K562 (cell line): Measurements from ENCODE around the gene CARD9.
"Not testable (repeated sequence)": the region's sequence is repeated elsewhere in the genome, so short reads cannot be mapped to it uniquely, and the experiment has no call there.

Experiments
- ARID2 ChIP-seq: fragments of 450-650 bp; IDR thresholded peaks from 2 replicates; pipeline ENCODE4 v1.6.1; 2017; ENCODE audit warnings: antibody characterized with exemption, mild to moderate bottlenecking
- ARID4B ChIP-seq: sonication (generic); formaldehyde crosslinking; IDR thresholded peaks from 2 replicates; pipeline ENCODE4 v1.8.0; 2022; ENCODE audit warnings: mild to moderate bottlenecking, missing genetic modification reagents
- EGR1 ChIP-seq: fragments of 450-650 bp; conservative IDR thresholded peaks from 2 replicates; pipeline ENCODE4 v1.6.1; 2017; ENCODE audit warnings: mild to moderate bottlenecking
- EP300 ChIP-seq: IDR thresholded peaks from 2 replicates; pipeline ENCODE4 v1.6.1; 2012; ENCODE audit warnings: low read length, improper control_type of control experiment
- EZH2 ChIP-seq: IDR thresholded peaks from 2 replicates; pipeline ENCODE4 v1.6.1; 2012; ENCODE audit warnings: low read depth, mild to moderate bottlenecking, inconsistent platforms, low read length, borderline replicate concordance
- HCFC1 ChIP-seq: IDR thresholded peaks from 2 replicates; pipeline ENCODE4 v1.6.1; 2012; ENCODE audit warnings: low read depth, low read length, improper control_type of control experiment
- JUN ChIP-seq, 2 experiments: sonication (generic) in 1 of 2; formaldehyde crosslinking in 1 of 2; IDR thresholded peaks; 2 replicates each; pipeline versions ENCODE4 v1.6.1 to v1.8.0; 2012 to 2022; ENCODE audit warnings: borderline replicate concordance in 2 of 2, mild to moderate bottlenecking in 2 of 2, improper control_type of control experiment in 1 of 2, low read depth in 1 of 2, low read length in 1 of 2, missing genetic modification reagents in 1 of 2
- MYC ChIP-seq, 2 experiments: fragments of 250-450 bp in 1 of 2; sonication (Bioruptor Pico) in 1 of 2; IDR thresholded peaks; 2 replicates each; pipeline versions ENCODE4 v1.5.1 to v1.6.1; 2012 to 2021; ENCODE audit warnings: low read depth in 2 of 2, borderline replicate concordance in 1 of 2, improper control_type of control experiment in 1 of 2, low read length in 1 of 2, mild to moderate bottlenecking in 1 of 2, moderate library complexity in 1 of 2
- RAD51 ChIP-seq: fragments of 450-650 bp; IDR thresholded peaks from 2 replicates; pipeline ENCODE4 v1.7.1; 2016; ENCODE audit warnings: low read depth, mild to moderate bottlenecking, borderline replicate concordance
- TGIF2 ChIP-seq: sonication (generic); formaldehyde crosslinking; IDR thresholded peaks from 2 replicates; pipeline ENCODE4 v1.8.1; 2022; ENCODE audit warnings: mild to moderate bottlenecking, missing genetic modification reagents, moderate library complexity
- ZNF24 ChIP-seq: fragments of 450-650 bp; IDR thresholded peaks from 2 replicates; pipeline ENCODE4 v1.6.1; 2016
- TF ChIP-seq, protein P1 (sequence below), 3 experiments: IDR thresholded peaks in 2 of 3; conservative IDR thresholded peaks in 1 of 3; 2 replicates each; pipeline ENCODE4 v1.5.1; 2011 to 2012; ENCODE audit warnings: low read length in 3 of 3, mild to moderate bottlenecking in 3 of 3, control low read depth in 2 of 3, improper control_type of control experiment in 1 of 3, inconsistent platforms in 1 of 3, low read depth in 1 of 3, mixed read lengths in 1 of 3, moderate library complexity in 1 of 3; ENCODE audit not compliant: insufficient read depth in 2 of 3

GRCh38 chr9:136319955-136320354 is 53.5 kb downstream of the CARD9 start:
- not testable (repeated sequence) for TF ChIP-seq ARID2; JUN (IDR thresholded peaks at IDR 0.05; ENCODE audit: borderline replicate concordance, low read depth, low read length); JUN (CRISPR knock-in tag; IDR thresholded peaks at IDR 0.05; ENCODE audit: borderline replicate concordance); ZNF24; TGIF2 (CRISPR knock-in tag); EZH2; HCFC1; EGR1; RAD51; MYC (IDR thresholded peaks at IDR 0.05; ENCODE audit: low read depth, low read length); MYC (CRISPR knock-in tag; IDR thresholded peaks at IDR 0.05; ENCODE audit: borderline replicate concordance, low read depth); ARID4B (CRISPR knock-in tag); EP300
- TF ChIP-seq, protein P1, sequence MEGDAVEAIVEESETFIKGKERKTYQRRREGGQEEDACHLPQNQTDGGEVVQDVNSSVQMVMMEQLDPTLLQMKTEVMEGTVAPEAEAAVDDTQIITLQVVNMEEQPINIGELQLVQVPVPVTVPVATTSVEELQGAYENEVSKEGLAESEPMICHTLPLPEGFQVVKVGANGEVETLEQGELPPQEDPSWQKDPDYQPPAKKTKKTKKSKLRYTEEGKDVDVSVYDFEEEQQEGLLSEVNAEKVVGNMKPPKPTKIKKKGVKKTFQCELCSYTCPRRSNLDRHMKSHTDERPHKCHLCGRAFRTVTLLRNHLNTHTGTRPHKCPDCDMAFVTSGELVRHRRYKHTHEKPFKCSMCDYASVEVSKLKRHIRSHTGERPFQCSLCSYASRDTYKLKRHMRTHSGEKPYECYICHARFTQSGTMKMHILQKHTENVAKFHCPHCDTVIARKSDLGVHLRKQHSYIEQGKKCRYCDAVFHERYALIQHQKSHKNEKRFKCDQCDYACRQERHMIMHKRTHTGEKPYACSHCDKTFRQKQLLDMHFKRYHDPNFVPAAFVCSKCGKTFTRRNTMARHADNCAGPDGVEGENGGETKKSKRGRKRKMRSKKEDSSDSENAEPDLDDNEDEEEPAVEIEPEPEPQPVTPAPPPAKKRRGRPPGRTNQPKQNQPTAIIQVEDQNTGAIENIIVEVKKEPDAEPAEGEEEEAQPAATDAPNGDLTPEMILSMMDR (IDR thresholded peaks at IDR 0.05 in 2 of 3, conservative IDR thresholded peaks at IDR 0.05 in 1 of 3; ENCODE audit: insufficient read depth in 2 of 3, low read depth in 1 of 3, low read length in 3 of 3) = not testable (repeated sequence)
